Pulmonary artery endothelial cell (primary cell): ENCODE measurements around the gene COL13A1. TPM values are rescaled to one million over a fixed set of nuclear protein-coding genes. Genes with fewer than 3 reads are reported as not detected.

Source experiments
- DNase-seq: peaks from one replicate; pipeline ENCODE4 v3.0.0-alpha.2; 2011; ENCODE audit warnings: low read depth, low spot score
- total RNA-seq: library from RNA; depleted of rRNA; stranded (reverse); fragments of >200 nt; gene quantifications from 2 replicates; pipeline ENCODE4 v1.2.3, GENCODE V29; 2014

COL13A1 gene
- total RNA-seq, 1 donor from 2014 or later, result 33.6 TPM

GRCh38 chr10:69884686-69885085 is 83.0 kb downstream of the COL13A1 start:
- no peak for DNase-seq

GRCh38 chr10:69885379-69886013 is 83.8 kb downstream of the COL13A1 start:
- no peak for DNase-seq

GRCh38 chr10:69888882-69889584 is 87.3 kb downstream of the COL13A1 start:
- DNase-seq, result no peak

- DNase-seq, result no peak
Measured at GRCh38 chr10:69890065-69890847, 88.5 kb downstream of the COL13A1 start.

- DNase-seq, result no peak
Measured at GRCh38 chr10:69891057-69891617, 89.4 kb downstream of the COL13A1 start.

GRCh38 chr10:69892406-69892805 is 90.7 kb downstream of the COL13A1 start:
- DNase-seq, result no peak

- no peak for DNase-seq
Measured at GRCh38 chr10:69892816-69893215, 91.1 kb downstream of the COL13A1 start.

- no peak for DNase-seq
Measured at GRCh38 chr10:69893271-69893900, 91.7 kb downstream of the COL13A1 start.

- no peak for DNase-seq
Measured at GRCh38 chr10:69894156-69894555, 92.5 kb downstream of the COL13A1 start.

- DNase-seq, result no peak
Measured at GRCh38 chr10:69895759-69896158, 94.1 kb downstream of the COL13A1 start.

- DNase-seq, result no peak
Measured at GRCh38 chr10:69896606-69897231, 95.0 kb downstream of the COL13A1 start.

GRCh38 chr10:69897432-69897831 is 95.7 kb downstream of the COL13A1 start:
- no peak for DNase-seq

- no peak for DNase-seq
Measured at GRCh38 chr10:69897999-69898398, 96.3 kb downstream of the COL13A1 start.

- DNase-seq, result no peak
Measured at GRCh38 chr10:69898524-69898923, 96.8 kb downstream of the COL13A1 start.

- DNase-seq, result no peak
Measured at GRCh38 chr10:69898941-69899340, 97.2 kb downstream of the COL13A1 start.

- DNase-seq, result no peak
Measured at GRCh38 chr10:69899727-69900595, 98.3 kb downstream of the COL13A1 start.

- DNase-seq, result no peak
Measured at GRCh38 chr10:69901022-69901421, 99.3 kb downstream of the COL13A1 start.

GRCh38 chr10:69901628-69902505 is 100.2 kb downstream of the COL13A1 start:
- peak; percentile 17 for DNase-seq
